Measurements from ENCODE around the gene SLC25A51. TPM values are rescaled to one million over a fixed set of nuclear protein-coding genes. Genes with fewer than 3 reads are reported as not detected.
A peak's percentile ranks its signal among the peaks of the same experiment; 100 is the strongest.
"Not testable (repeated sequence)": the region's sequence is repeated elsewhere in the genome, so short reads cannot be mapped to it uniquely, and the experiment has no call there.

The SLC25A51 gene
- total RNA-seq, 1 donor from 2014 or later = 60.4 TPM

- no peak for DNase-seq (ENCODE audit: low read depth)
These were observed 16.7 kb upstream of the SLC25A51 start for GRCh38 chr9:37920471-37921167.

DNA sequence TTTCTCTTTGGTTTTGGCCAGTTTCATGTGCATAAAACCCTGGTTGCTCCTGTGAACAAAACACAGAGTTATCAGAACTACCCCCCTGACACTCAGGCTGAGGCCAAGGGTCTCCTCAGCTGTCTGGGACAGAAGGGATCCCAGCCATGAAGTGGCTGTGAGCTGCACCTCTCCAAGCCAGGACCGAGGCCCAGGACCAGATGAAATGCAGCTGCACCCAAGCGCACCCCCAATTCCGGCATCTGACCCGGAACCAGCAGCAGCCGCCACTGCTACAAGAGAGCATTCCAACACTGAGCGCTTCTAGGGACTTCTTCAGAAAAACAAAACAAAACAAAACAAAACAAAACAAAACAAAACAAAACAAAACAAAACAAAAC is 16.0 kb upstream of the SLC25A51 start:
- no peak for DNase-seq (ENCODE audit: low read depth)

DNA sequence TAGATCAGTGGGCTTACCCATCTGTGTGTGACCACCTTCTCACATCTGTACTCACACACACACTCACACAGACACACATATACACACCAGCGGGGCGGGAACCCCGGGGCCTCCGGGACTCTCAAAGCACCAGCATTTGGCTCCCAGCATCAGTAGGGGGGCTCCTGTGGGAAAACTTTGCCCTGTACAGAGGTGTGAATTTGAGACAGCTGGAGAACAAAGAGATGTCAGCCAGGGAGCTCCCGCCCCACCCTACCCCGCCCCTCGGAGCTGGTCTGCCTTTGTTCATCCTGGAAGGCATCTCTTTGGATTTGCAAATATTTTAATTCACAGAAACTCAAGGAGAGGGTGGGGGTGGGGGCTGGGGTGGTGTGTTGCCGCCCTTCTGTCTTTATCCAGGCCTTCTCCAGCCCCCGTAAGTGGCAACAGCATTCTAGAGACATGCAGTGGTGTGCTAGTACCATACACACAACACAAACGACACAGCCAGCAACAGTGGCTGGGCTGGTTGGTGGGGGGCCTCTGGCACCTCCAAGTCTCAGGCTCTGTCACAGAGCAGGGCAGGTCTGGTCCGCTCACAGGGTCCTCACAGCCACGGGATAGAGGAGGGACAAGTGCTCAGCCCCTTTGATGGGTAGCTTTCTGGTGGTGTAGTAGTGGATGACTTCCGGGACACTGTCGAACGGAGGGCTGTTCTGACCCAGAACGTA is 15.5 kb upstream of the SLC25A51 start:
- no peak for DNase-seq (ENCODE audit: low read depth)

- no peak for DNase-seq (ENCODE audit: low read depth)
These were observed 14.8 kb upstream of the SLC25A51 start for GRCh38 chr9:37918665-37919170.

DNA sequence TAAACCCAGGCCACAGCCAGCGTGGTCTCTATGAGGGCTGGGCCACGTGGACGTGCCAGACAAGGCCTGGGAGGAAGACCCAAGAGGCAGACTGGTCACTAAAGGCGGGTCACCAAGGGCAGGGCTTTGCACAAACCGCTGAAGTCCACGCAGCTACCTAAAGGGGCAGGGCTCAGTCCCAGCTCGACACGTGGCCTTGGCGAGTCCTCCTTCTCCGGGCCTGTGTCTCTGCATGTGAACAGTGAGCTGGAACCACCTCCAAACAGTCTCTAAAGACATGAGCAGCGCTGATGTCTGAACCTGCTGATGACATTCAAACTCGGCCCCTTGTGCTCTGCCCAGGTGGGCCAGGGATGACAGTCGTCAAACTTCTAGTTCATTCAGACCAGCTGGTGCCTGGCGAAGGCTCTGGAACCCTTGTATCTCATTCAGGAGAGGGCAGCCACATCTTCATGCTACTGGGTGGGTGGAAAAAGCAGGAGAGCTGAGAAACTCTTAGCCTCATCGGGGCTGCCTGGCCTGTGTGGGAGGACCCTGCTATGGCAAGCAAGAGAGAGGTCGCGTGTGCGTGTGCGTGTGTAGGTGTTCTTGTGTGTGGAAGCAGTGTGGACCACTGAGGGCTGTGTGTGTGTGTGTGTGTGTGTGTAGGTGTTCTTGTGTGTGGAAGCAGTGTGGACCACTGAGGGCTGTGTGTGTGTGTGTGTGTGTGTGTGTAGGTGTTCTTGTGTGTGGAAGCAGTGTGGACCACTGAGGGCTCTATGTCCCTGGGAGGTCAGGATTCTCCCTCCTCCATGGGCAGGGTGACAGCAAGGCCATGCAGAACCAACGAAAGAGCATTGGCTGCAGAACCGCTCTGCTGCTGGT is 14.1 kb upstream of the SLC25A51 start:
- no peak for DNase-seq (ENCODE audit: low read depth)

- DNase-seq (ENCODE audit: low read depth) = no peak
These were observed 13.4 kb upstream of the SLC25A51 start for GRCh38 chr9:37917313-37917731.

GRCh38 chr9:37916471-37917312 is 12.8 kb upstream of the SLC25A51 start:
- no peak for DNase-seq (ENCODE audit: low read depth)

- DNase-seq (ENCODE audit: low read depth) = no peak
These were observed 12.1 kb upstream of the SLC25A51 start for GRCh38 chr9:37915911-37916470.

GRCh38 chr9:37914701-37915358 is 10.9 kb upstream of the SLC25A51 start:
- DNase-seq (ENCODE audit: low read depth) = no peak

DNA sequence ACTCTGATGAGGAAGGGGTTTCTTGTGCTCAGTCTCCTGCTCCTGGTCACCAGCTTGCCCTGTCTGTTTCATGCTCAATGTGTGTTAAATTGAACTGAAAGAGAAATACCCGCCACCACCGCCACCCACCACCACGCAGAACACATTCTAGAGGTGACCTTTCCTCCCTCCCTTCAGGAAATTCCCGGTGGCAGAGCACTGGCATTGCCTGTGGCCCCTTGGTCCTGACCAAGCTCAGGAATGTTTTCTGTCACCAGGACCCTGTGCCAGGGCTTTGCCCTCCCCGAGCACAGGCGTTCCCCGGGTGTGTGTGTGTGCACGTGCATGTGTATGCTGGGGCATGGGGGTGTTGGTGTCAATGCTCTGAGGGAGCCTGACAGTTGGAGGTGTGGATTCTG is 10.2 kb upstream of the SLC25A51 start:
- DNase-seq (ENCODE audit: low read depth) = no peak

DNA sequence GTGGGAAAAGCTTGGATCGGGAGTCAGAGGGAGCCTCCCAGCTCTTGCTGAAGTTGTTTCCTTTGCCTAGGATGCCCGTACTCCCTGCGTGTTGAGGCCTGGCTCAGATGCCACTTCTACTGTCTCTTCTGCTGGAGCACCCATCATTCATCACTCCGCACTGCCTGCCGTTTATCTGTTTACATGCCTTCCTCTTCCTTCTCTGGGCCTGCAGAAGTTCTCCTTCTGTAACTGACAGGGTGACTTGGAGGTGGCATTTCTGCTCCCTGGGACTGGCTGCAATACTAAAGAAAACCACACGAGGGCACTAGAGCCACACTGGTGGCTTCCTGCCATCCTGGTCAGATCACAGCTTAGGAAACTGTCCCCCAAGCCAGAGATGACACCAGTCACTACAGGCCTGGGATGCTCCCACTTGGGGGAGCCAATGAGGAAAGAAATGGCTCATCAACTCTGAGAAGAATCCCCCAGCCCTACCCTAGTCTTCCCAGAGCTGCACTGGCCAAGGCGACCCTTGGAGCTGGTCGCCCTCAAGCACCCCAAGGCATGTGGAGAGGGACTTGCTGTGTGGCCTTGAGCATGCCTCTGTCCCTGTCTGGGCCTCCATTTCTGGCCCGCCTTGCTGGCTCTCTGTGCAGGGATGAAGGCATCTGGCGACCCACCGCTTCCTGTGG is 9.7 kb upstream of the SLC25A51 start:
- DNase-seq (ENCODE audit: low read depth) = peak; percentile 61

DNA sequence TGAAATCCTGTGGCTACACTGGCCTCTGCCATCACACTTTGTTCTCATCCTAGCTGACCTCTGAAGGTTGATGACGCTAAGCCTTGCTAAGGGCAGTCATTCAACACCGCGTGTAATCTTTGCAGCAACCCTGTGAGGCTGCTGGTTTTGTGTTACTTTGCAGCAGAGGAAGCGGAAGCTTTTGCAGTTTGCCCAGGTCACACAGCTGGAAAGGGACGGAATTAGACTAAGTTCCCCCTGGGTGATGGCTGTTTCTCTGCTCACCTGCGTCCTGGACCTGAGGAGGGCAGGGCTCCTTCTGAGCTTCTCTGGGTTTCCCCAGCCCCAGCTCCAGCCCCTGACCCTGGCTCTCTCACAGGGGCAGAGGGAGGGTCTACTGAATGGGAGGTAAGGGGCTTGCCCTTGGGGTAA is 7.3 kb upstream of the SLC25A51 start:
- DNase-seq (ENCODE audit: low read depth) = no peak

DNA sequence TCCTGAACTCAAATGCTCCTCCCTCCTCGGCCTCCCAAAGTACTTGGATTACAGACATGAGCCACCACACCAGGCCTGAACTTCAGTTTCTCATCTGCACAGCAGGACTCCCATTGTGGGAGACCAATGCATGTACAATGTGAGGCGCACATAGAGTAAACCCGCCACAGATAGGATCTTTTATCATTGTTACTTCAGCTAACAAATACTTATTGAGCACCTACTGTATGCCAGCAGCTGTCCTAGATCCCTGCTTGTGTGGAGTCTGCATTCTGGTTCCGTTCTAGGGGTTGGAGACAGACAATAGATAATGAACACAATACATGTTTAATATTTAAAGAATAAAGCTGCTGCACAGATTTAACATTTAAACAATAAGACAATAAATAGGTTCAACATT is 6.3 kb upstream of the SLC25A51 start:
- no peak for DNase-seq (ENCODE audit: low read depth)

GRCh38 chr9:37909836-37910235 is 5.9 kb upstream of the SLC25A51 start:
- DNase-seq (ENCODE audit: low read depth) = not testable (repeated sequence)

DNA sequence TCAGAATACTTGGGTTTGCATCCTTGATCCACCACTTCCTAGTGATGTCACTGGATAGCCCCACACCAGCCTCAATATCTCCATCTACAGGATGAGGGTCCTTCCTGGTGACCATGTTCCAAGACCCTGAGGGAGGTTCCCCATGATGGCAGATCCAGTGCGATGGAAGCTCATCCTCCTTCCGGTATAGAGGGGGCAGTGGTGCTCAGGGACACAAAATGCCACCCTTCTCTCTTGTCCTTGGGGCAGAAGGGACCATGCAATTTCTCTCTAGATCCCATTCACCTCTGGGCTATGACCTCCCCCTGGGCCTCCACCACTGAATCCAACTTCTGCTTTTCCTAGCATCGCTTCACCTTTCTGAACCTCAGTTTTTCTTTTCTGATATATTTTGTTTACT is 5.4 kb upstream of the SLC25A51 start:
- DNase-seq (ENCODE audit: low read depth) = no peak

DNA sequence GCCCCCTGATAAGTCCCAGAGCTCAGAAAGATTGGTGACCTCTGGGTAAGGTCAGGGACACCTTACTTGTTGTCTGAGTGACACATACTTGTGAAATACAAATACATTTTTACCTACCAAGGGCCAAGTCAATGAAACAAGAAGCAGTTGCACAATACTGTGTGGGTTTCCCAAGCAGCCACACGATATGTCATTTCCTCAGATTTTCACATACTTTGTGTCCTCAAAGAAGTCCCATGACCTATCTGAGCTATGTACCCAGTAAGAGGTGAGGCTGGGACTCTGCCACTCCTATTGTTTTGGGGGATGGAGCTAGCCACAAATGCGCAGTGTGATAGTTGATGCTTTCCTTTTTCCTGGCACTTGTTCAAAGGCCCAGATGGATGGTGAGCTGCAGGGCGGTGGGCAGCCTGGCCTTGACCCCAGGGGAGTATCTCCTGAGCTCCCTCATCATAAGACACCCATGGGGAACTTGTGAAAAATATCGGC is 4.8 kb upstream of the SLC25A51 start:
- DNase-seq (ENCODE audit: low read depth) = peak; percentile 85

GRCh38 chr9:37908283-37908682 is 4.4 kb upstream of the SLC25A51 start:
- DNase-seq (ENCODE audit: low read depth) = no peak

DNA sequence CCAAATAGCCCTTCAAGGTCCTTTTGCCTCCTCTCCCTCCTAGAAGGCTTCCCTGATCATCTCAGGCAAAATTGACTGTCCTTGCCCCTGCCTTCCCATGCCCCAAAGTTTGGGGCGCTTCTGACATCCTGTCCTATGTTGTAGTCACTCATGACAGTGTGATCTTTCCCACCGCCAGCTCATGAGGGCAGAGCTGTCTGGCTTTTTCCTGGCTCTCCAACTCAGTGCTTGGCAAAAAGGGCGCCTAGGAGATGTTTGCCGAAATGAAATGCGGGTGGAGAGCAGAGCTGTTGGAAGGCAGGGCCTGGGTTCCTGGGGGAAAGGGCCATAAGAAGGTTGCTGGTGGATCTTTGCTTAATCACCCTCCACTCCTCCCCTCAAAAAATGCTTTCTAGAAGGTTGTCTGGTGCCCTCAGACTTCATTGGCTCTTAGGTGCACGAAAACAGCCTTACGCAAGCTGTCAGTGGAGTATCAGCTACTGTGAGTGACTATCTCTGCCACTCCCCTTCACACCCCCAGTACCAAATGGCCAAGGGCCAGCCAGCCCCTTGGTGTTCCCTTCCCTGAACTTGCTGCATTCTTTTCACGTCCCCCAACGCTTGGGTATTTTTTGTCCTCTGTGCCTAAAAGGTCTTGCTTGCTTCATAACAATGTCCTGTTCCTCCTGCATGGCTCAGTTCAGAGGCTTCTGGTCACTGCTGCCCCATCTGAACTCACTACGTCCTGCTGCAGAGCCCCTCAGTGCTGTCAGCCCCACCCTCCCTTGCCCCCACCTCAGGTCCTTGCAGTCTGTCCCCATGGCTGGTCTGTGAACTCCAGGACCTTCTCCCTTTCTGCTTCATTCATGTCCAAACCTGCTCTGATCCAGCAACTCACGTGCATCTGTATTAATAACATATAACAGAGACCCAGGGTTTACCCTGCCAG is 2.6 kb upstream of the SLC25A51 start:
- no peak for DNase-seq (ENCODE audit: low read depth)

- no peak for DNase-seq (ENCODE audit: low read depth)
These were observed 1.8 kb upstream of the SLC25A51 start for GRCh38 chr9:37905776-37906175.

Data from renal cortical epithelial cell (primary cell).